Hepatocyte (in vitro differentiated cells): Measurements from ENCODE around the gene OBP2B.

Source experiments
- EZH2 ChIP-seq: fragments of 200-600 bp; sonication (generic); IDR thresholded peaks from 2 replicates; pipeline ENCODE4 v1.6.1; 2016; ENCODE audit warnings: antibody characterized with exemption, mild to moderate bottlenecking, borderline replicate concordance
- EZH2phosphoT487 ChIP-seq: fragments of 200-600 bp; sonication (generic); IDR thresholded peaks from one replicate; pipeline ENCODE4 v1.6.1; 2018; ENCODE audit warnings: antibody characterized with exemption, mild to moderate bottlenecking, low read depth, moderate library complexity; ENCODE audit not compliant: unreplicated experiment, severe bottlenecking
- TF ChIP-seq, protein P1 (sequence below): fragments of 200-600 bp; sonication (generic); IDR thresholded peaks from 2 replicates; pipeline ENCODE4 v1.5.1; 2016; ENCODE audit warnings: antibody characterized with exemption, mild to moderate bottlenecking; ENCODE audit not compliant: poor library complexity

DNA sequence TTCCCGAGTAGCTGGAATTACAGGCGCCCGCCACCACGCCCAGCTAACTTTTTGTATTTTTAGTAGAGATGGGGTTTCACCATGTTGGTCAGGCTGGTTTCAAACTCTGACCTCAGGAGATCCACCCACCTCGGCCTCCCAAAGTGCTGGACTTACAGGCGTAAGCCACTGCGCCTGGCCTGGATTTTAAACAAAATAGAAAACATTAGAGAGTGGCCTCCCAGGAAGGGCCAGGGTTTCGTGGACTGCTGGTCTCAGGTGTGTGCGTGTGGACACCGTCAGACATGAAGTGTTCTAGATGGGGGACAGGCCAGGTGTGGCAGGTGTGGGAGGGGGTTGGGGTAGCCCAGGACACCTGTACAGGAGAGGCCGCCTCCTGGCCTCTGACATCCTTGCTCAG is 38.3 kb downstream of the OBP2B start:
- TF ChIP-seq, protein P1, sequence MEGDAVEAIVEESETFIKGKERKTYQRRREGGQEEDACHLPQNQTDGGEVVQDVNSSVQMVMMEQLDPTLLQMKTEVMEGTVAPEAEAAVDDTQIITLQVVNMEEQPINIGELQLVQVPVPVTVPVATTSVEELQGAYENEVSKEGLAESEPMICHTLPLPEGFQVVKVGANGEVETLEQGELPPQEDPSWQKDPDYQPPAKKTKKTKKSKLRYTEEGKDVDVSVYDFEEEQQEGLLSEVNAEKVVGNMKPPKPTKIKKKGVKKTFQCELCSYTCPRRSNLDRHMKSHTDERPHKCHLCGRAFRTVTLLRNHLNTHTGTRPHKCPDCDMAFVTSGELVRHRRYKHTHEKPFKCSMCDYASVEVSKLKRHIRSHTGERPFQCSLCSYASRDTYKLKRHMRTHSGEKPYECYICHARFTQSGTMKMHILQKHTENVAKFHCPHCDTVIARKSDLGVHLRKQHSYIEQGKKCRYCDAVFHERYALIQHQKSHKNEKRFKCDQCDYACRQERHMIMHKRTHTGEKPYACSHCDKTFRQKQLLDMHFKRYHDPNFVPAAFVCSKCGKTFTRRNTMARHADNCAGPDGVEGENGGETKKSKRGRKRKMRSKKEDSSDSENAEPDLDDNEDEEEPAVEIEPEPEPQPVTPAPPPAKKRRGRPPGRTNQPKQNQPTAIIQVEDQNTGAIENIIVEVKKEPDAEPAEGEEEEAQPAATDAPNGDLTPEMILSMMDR, result no peak
- TF ChIP-seq EZH2, result no peak
- TF ChIP-seq EZH2phosphoT487, result no peak
